GM21723 (cell line): ENCODE measurements around the gene ATP1B3.
"Not testable (repeated sequence)": the region's sequence is repeated elsewhere in the genome, so short reads cannot be mapped to it uniquely, and the experiment has no call there.

Experiments used
- ATAC-seq: cut with Tn5 transposase; IDR thresholded peaks from one replicate; pipeline ENCODE4 v1.9.1; 2021; ENCODE audit warnings: mild to moderate bottlenecking, moderate library complexity; ENCODE audit not compliant: unreplicated experiment

The ATP1B3 gene

GRCh38 chr3:141941093-141941492 is 64.7 kb downstream of the ATP1B3 start:
- ATAC-seq: no peak

- no peak for ATAC-seq
These were observed 65.6 kb downstream of the ATP1B3 start for GRCh38 chr3:141942006-141942405.

- ATAC-seq: no peak
These were observed 69.5 kb downstream of the ATP1B3 start for GRCh38 chr3:141945726-141946485.

GRCh38 chr3:141949399-141949798 is 73.0 kb downstream of the ATP1B3 start:
- ATAC-seq: no peak

GRCh38 chr3:141949972-141950371 is 73.5 kb downstream of the ATP1B3 start:
- ATAC-seq: no peak

- no peak for ATAC-seq
These were observed 74.4 kb downstream of the ATP1B3 start for GRCh38 chr3:141950572-141951493.

- ATAC-seq: no peak
These were observed 76.2 kb downstream of the ATP1B3 start for GRCh38 chr3:141952611-141953010.

GRCh38 chr3:141955175-141955574 is 78.7 kb downstream of the ATP1B3 start:
- ATAC-seq: no peak

GRCh38 chr3:141959589-141960554 is 83.4 kb downstream of the ATP1B3 start:
- ATAC-seq: no peak

- ATAC-seq: no peak
These were observed 84.3 kb downstream of the ATP1B3 start for GRCh38 chr3:141960731-141961130.

- no peak for ATAC-seq
These were observed 86.9 kb downstream of the ATP1B3 start for GRCh38 chr3:141963301-141963700.

- ATAC-seq: no peak
These were observed 89.0 kb downstream of the ATP1B3 start for GRCh38 chr3:141965471-141965870.

GRCh38 chr3:141969711-141970110 is 93.3 kb downstream of the ATP1B3 start:
- no peak for ATAC-seq

- ATAC-seq: no peak
These were observed 95.1 kb downstream of the ATP1B3 start for GRCh38 chr3:141971571-141971970.

- no peak for ATAC-seq
These were observed 96.0 kb downstream of the ATP1B3 start for GRCh38 chr3:141972399-141972798.

GRCh38 chr3:141974777-141975176 is 98.3 kb downstream of the ATP1B3 start:
- ATAC-seq: not testable (repeated sequence)
